Hematopoietic multipotent progenitor cell treated with erythropoietin and hydrocortisone succinate and interleukin-3 and kit ligand, for 6 days (in vitro differentiated cells): ENCODE data around the gene CCDC169.

Experiments used
- DNase-seq: peaks from one replicate; pipeline ENCODE4 v3.0.0-alpha.2; 2015

The CCDC169 gene

GRCh38 chr13:36231236-36231635 lies 66.4 kb downstream of the CCDC169 start:
- no peak for DNase-seq

DNA sequence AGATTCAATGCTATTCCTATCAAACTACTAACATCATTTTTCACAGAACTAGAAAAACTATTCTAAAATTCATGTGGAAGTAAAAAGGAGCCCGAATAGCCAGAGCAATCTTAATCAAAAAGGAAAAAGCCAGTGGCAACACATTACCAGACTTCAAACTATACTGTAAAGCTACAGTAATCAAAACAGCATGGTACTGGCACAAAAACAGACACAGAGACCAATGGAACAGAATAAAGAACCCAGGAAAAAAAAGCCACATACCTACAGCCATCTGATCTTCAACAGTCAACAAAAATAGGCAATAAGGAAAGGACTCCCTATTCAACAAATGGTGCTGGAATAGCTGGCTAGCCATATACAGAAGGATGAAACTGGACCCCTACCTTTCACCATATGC lies 72.9 kb downstream of the CCDC169 start:
- DNase-seq: no peak

DNA sequence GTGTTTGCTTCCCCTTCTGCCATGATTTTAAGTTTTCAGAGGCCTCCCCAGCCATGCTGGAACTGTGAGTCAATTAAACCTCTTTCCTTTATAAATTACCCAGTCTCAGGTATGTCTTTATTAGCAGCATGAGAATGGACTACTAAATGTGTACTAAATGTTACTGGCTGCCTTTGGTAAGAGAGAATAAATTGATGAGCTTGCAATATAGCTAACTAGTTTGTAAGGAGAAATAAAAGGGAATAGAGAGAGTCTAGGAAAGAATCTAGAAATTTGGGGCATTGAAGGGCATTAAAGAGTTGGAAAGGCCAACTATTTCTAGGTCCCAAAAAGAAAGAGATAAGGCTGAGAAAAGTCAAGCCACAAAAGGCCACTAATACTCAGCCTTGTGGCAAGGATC lies 77.7 kb downstream of the CCDC169 start:
- no peak for DNase-seq

GRCh38 chr13:36217456-36217855 lies 80.2 kb downstream of the CCDC169 start:
- no peak for DNase-seq

GRCh38 chr13:36214163-36214921 lies 83.3 kb downstream of the CCDC169 start, which contains the start of gene SOHLH2:
Gene SOHLH2, minus strand, starts transcription at chr13:36214556. Its CDS starts 30 bp downstream, at chr13:36214526.
- DNase-seq: no peak

DNA sequence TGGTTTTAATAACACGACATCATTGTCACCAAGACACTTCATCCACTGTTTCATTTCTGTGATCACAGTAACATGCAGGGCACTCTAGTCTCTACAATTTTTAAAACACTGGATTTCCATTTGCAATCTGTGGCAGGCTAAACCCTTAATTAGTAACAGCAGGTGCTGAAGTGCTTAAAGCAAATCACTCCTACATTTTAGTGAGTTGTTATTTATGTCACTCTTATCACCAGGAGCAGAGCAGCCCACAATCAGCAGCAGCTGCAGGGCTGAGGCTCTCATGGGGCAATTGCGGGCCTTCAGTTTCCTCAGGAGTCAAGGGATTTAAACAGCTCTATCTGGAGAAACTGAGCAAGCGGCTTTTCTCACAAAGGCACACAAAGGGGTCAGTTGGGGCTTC lies 84.8 kb downstream of the CCDC169 start:
- DNase-seq: no peak

DNA sequence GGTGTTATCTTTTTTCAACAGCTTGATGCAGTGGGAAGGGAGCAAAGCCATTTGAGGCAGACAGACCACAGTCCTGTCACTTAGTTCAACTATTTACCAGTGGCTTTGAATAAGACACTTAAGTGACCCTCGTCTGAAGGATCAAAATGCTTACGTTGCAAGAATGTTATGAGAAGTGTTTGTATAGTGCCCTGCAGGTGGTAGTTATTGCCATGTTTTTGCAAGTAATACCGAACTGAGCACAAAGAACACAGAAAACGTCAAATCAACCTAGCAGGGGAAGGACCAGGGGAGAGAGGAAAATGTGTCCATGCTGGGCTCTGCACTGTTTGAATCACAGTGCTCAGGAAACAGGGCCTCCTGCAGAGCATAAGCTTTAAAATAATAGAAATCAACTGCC lies 86.0 kb downstream of the CCDC169 start:
- no peak for DNase-seq

DNA sequence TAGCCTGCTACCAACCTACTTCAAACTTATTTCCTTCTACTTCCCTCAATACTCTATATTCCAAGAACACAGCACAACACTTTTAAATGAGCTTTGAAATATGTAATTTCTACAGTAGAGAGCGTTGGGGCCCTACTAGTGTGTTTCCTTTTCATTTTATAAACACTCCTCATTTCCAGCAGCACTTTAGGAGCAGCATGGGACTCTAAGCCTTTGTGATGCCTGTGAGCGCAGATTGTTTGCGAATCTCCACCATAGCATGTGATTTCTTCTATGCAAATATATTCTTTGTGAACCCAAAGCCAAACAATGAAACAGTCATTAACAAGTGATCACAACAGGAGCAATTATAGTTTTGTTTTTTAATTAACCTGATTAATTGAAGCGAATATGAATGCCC lies 86.9 kb downstream of the CCDC169 start:
- DNase-seq: no peak

DNA sequence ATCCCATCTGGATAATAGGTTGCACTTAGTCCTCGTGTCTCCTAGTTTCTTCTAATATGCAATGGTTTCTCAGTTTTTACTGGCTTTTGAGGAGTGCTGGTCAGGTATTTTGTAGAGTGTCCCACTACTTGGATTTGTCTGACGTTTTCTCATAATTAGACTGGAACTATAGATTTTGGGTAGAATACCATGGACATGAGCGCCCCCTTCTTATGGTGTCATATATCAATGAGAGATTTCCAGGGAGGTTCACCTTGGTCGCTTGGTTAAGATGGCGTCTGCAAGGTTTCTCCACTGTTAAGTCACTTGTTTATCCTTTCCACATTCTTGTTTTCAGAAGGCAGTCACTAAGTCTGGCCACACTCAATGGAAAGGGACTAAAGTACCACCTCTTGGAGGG lies 89.9 kb downstream of the CCDC169 start:
- DNase-seq: no peak

DNA sequence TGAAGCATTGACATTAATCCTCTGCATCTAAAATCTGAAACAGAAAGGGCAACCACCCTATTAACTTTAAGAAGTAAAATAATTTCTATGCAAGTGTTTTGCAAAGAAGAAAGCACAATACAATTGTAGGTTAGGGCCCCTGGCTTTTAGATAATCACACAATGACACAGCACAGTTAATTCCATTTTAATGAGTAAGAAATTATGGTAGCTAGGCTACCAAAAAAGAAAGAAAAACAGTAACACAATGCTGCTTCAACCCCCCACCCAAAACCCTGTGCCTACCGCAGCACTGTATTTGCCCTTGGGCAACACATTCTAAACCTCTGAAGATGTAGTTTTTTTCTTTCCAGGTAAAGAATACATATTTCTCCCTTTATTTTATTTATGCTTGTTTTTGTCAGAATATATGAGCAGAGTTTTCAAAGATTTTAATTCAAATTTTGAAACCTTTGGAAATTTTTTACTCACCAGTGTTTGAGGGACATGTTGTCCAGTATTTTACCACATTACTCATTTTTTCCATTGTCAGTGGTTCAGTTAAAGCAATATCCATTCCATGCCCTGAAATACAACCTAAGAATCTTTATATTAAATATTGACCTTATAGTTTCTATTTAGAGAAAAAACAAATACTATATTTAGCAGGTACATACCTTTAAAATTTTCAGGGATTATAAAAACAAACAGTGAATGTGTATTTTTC lies 104.3 kb downstream of the CCDC169 start:
- no peak for DNase-seq

DNA sequence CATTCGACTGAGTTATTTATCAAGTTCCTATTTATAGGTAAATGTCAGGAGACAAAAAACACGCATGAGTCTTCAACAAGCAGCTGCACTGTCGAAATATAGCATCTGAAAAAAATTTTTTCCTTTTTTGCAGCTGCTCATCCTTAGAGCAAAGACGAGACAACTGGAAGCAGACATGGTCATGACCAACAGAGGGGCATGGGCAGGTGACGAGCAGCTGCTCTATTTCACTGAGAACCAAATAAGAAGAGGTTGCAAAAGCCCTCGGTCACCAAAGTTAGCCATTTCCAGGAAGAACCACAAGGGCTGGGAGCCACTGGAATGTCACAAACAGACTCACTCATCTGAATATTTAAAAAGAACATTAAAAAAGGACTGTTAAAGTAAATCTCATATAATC lies 105.4 kb downstream of the CCDC169 start:
- no peak for DNase-seq

DNA sequence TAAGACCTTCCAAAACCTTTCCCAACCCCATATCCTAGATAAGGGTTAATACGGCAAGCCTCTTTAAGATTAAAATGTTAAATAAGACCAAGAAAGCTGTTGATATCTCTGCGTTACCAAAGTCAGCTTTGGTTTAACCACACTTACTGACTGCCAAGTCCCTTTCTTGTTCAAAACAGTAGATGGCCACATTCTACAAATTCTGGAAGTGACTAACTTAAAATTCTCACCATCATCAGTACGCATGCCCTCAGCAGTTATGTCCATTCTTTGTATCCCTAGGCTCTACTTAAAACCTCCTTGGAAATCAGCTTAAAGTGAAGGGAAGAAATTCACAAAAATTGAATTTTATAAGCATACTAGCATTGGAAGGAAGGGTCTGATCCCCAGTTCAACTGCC lies 106.8 kb downstream of the CCDC169 start:
- no peak for DNase-seq

DNA sequence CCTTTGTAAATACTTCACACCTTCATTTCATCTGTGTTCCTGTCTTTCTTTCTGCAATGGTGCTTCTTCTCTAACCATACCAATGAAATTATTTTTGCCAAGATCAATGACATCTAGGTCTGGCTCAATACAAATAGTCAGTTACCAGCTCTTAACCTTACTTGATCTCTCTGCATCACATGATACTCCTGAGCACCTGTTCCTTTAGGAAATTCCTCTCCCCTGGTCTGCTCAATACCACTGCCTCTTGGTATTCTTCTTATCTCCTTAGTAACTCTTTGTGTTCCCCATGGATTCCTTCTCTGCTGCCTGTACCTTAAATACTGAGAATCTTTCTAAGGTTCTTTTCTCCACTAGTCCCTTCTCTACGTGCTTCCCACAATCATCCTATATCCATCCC lies 109.2 kb downstream of the CCDC169 start:
- no peak for DNase-seq

GRCh38 chr13:36183901-36184300 lies 113.7 kb downstream of the CCDC169 start:
- no peak for DNase-seq
